ENCODE results near the gene B9D1. TPM values are rescaled to one million over a fixed set of nuclear protein-coding genes. Genes with fewer than 3 reads are reported as not detected.

B9D1 gene
- polyA plus RNA-seq, 3 donors, result 1.0 TPM; not detected in 2

DNA sequence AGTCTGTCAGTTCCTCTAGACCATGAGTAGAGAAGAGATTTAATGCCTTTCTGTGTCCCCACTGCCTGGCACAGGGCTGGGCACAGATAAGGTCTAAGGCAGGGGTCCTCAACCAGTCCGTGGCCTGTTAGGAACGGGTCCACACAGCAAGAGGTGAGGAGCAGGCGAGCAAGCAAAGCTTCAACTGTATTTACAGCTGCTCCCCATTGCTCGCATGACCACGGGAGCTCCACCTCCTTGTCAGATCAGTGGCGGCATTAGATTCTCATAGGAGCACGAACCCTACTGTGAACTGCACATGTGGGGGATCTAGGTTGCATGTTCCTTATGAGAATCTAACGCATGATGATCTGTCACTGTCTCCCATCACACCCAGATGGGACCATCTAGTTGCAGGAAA is 1.8 kb downstream of the B9D1 start:
- Histone ChIP-seq H3K4me1 (ENCODE audit: control insufficient read depth in 1 of 2, insufficient read depth in 2 of 2, low read length in 2 of 2) (peaks cover 10 to 13% of the 10 kb centered on the region in 2 donors), H3K9me3 (replicated peaks in 1 of 2; ENCODE audit: control insufficient read depth in 1 of 2, insufficient read depth in 1 of 2, low read length in 2 of 2) (no peaks in the 10 kb centered on the region), H2AFZ (ENCODE audit: insufficient read depth, low read depth, low read length, poor library complexity, severe bottlenecking) (no peak overlapping the region), H3K4me3 (replicated peaks in 1 of 3; ENCODE audit: low read depth in 2 of 3, low read length in 3 of 3) (no peak overlapping the region), H3K27ac (ENCODE audit: low read depth in 1 of 2, low read length in 2 of 2) (no peak overlapping the region), H3K9ac (ENCODE audit: insufficient read depth, low read length, poor library complexity, severe bottlenecking) (no peak overlapping the region), H3K4me2 (replicated peaks; ENCODE audit: extremely low read depth, low read length, poor library complexity, severe bottlenecking) (no peak overlapping the region), H4K20me1 (ENCODE audit: insufficient read depth, low read length) (no peaks in the 10 kb centered on the region), H3K79me2 (ENCODE audit: insufficient read depth, low read length) (no peaks in the 10 kb centered on the region), H3K27me3 (ENCODE audit: control insufficient read depth in 2 of 2, insufficient read depth in 2 of 2, low read length in 2 of 2) (peaks cover 0 to 29% of the 10 kb centered on the region in 2 donors), H3K36me3 (replicated peaks in 1 of 2; ENCODE audit: control insufficient read depth in 1 of 2, insufficient read depth in 2 of 2, low read length in 2 of 2) (no peaks in the 10 kb centered on the region)
- WGBS (ENCODE audit: insufficient coverage), result 93% methylated on average over 4 of the region's 8 CpGs
- Mint-ChIP-seq H3K36me3 (no peaks in the 10 kb centered on the region), H3K27me3 (ENCODE audit: low read depth in 3 of 3) (peaks cover 26 to 48% (median 31%) of the 10 kb centered on the region in 3 donors), H3K4me1 (peaks cover 13% of the 10 kb centered on the region), H3K27ac (no peak overlapping the region), H3K4me3 (peak overlapping the region in 1 of 2 donors; percentile 33), H3K9me3 (no peaks in the 10 kb centered on the region)
- intact Hi-C loops (cut with micrococcal nuclease), result loop anchor here (5.0 to 10.0 kb wide), 3 partner anchors 54 to 407 kb away; partner anchors contain the start of genes ALDH3A2 (in 2 of the 2) and RNF112 (in 1 of the 2)
- no peak for DNase-seq
- TF ChIP-seq, protein P1, sequence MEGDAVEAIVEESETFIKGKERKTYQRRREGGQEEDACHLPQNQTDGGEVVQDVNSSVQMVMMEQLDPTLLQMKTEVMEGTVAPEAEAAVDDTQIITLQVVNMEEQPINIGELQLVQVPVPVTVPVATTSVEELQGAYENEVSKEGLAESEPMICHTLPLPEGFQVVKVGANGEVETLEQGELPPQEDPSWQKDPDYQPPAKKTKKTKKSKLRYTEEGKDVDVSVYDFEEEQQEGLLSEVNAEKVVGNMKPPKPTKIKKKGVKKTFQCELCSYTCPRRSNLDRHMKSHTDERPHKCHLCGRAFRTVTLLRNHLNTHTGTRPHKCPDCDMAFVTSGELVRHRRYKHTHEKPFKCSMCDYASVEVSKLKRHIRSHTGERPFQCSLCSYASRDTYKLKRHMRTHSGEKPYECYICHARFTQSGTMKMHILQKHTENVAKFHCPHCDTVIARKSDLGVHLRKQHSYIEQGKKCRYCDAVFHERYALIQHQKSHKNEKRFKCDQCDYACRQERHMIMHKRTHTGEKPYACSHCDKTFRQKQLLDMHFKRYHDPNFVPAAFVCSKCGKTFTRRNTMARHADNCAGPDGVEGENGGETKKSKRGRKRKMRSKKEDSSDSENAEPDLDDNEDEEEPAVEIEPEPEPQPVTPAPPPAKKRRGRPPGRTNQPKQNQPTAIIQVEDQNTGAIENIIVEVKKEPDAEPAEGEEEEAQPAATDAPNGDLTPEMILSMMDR (IDR thresholded peaks at IDR 0.05), result no peak

DNA sequence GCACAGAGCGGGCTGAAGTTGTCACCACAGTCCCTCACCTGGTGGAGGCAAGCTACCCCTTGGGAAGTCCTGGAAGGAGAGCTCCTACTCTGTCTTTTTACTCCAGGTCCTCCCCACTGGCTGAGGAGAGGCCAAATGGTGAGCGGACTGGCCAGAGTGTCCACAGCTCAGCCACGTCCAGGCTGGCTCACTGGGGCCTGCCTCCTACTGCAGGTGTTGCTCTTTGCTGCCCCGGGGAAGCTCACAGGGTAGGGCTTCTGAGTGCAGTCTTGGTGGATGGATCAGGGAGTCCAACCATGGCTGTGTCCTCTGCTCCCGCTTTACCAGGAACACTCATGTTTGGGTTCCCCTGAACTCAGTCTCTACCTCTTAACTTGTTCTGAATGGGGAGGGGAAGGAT is 2.7 kb downstream of the B9D1 start:
- intact Hi-C loops (cut with micrococcal nuclease), result loop anchor here (5.0 to 10.0 kb wide), 3 partner anchors 55 to 407 kb away; partner anchors contain the start of genes ALDH3A2 (in 2 of the 2) and RNF112 (in 1 of the 2)
- no peak overlapping the region for H3K4me3 ChIP-seq (replicated peaks in 1 of 3; ENCODE audit: low read depth in 2 of 3, low read length in 3 of 3)
- WGBS (ENCODE audit: insufficient coverage), result 97% methylated on average over 3 of the region's 5 CpGs
- no peak overlapping the region for H3K27ac ChIP-seq (ENCODE audit: low read depth in 1 of 2, low read length in 2 of 2)
- peaks cover 0 to 29% of the 10 kb centered on the region in 2 donors for H3K27me3 ChIP-seq (ENCODE audit: control insufficient read depth in 2 of 2, insufficient read depth in 2 of 2, low read length in 2 of 2)
- Mint-ChIP-seq H3K4me1 (peaks cover 13% of the 10 kb centered on the region), H3K4me3 (peak overlapping the region in 1 of 2 donors; percentile 24), H3K9me3 (no peaks in the 10 kb centered on the region), H3K27ac (no peak overlapping the region), H3K27me3 (ENCODE audit: low read depth in 3 of 3) (peaks cover 26 to 44% (median 33%) of the 10 kb centered on the region in 3 donors), H3K36me3 (no peaks in the 10 kb centered on the region)
- H3K9me3 ChIP-seq (replicated peaks in 1 of 2; ENCODE audit: control insufficient read depth in 1 of 2, insufficient read depth in 1 of 2, low read length in 2 of 2), result no peaks in the 10 kb centered on the region
- no peaks in the 10 kb centered on the region for H3K79me2 ChIP-seq (ENCODE audit: insufficient read depth, low read length)
- H3K9ac ChIP-seq (ENCODE audit: insufficient read depth, low read length, poor library complexity, severe bottlenecking), result no peak overlapping the region
- TF ChIP-seq, protein P1 (IDR thresholded peaks at IDR 0.05), result no peak
- no peak for DNase-seq
- H2AFZ ChIP-seq (ENCODE audit: insufficient read depth, low read depth, low read length, poor library complexity, severe bottlenecking), result no peak overlapping the region
- peaks cover 10 to 13% of the 10 kb centered on the region in 2 donors for H3K4me1 ChIP-seq (ENCODE audit: control insufficient read depth in 1 of 2, insufficient read depth in 2 of 2, low read length in 2 of 2)
- no peaks in the 10 kb centered on the region for H4K20me1 ChIP-seq (ENCODE audit: insufficient read depth, low read length)
- no peak overlapping the region for H3K4me2 ChIP-seq (replicated peaks; ENCODE audit: extremely low read depth, low read length, poor library complexity, severe bottlenecking)
- H3K36me3 ChIP-seq (replicated peaks in 1 of 2; ENCODE audit: control insufficient read depth in 1 of 2, insufficient read depth in 2 of 2, low read length in 2 of 2), result no peaks in the 10 kb centered on the region
